Measurements from ENCODE around the gene CACNB4. TPM values are rescaled to one million over a fixed set of nuclear protein-coding genes. Genes with fewer than 3 reads are reported as not detected.

The CACNB4 gene
- total and polyA plus RNA-seq, 12 donors, result 0.09 to 0.95 (median 0.38) TPM

GRCh38 chr2:152062125-152063091, 36.4 kb downstream of the CACNB4 start:
- H3K36me3 ChIP-seq, result no peaks in the 10 kb centered on the region
- ATAC-seq (peak; percentile 47 to 95 (median 76)), DNase-seq (peak in 1 of 2 donors; percentile 24)
- intact Hi-C loops (cut with DNase I), result no loop called here
- no peak for TF ChIP-seq CTCF (IDR thresholded peaks at IDR 0.05)
- peaks cover 0 to 16% (median 0%) of the 10 kb centered on the region in 9 donors for H3K4me1 ChIP-seq
- no peak overlapping the region for H3K27ac ChIP-seq
- 49 to 51% methylated on average over 7 of the region's 7 CpGs for WGBS, 2 donors
- peaks cover 0 to 7% (median 0%) of the 10 kb centered on the region in 11 donors for H3K9me3 ChIP-seq
- no peaks in the 10 kb centered on the region for H3K27me3 ChIP-seq
- peak overlapping the region in 2 of 10 donors; percentile 2 to 19 for H3K4me3 ChIP-seq

- intact Hi-C loops (cut with DNase I), result no loop called here
- Histone ChIP-seq H3K36me3 (no peaks in the 10 kb centered on the region), H3K4me3 (no peak overlapping the region), H3K27me3 (no peaks in the 10 kb centered on the region), H3K9me3 (peaks cover 0 to 7% (median 0%) of the 10 kb centered on the region in 11 donors), H3K4me1 (peaks cover 0 to 16% (median 0%) of the 10 kb centered on the region in 9 donors), H3K27ac (no peak overlapping the region)
- WGBS, 2 donors, result 94 to 100% methylated on average over 1 of the region's 1 CpG
- DNase-seq (no peak), ATAC-seq (no peak)
- no peak for TF ChIP-seq CTCF (IDR thresholded peaks at IDR 0.05)
Observed at GRCh38 chr2:152061383-152061782, 37.5 kb downstream of the CACNB4 start.

GRCh38 chr2:152058655-152059054, 40.2 kb downstream of the CACNB4 start:
- no peak for TF ChIP-seq CTCF (IDR thresholded peaks at IDR 0.05)
- Histone ChIP-seq H3K27me3 (no peaks in the 10 kb centered on the region), H3K36me3 (no peaks in the 10 kb centered on the region), H3K9me3 (peaks cover 0 to 7% (median 0%) of the 10 kb centered on the region in 11 donors), H3K27ac (no peak overlapping the region), H3K4me3 (no peak overlapping the region), H3K4me1 (peaks cover 0 to 23% (median 0%) of the 10 kb centered on the region in 9 donors)
- ATAC-seq (no peak), DNase-seq (no peak)
- WGBS, 2 donors, result 79 to 94% methylated on average over 1 of the region's 1 CpG
- intact Hi-C loops (cut with DNase I), result no loop called here

- Histone ChIP-seq H3K27me3 (no peaks in the 10 kb centered on the region), H3K36me3 (no peaks in the 10 kb centered on the region), H3K4me3 (no peak overlapping the region), H3K9me3 (peaks cover 0 to 7% (median 0%) of the 10 kb centered on the region in 11 donors), H3K27ac (no peak overlapping the region), H3K4me1 (peaks cover 0 to 10% (median 0%) of the 10 kb centered on the region in 9 donors)
- no peak for TF ChIP-seq CTCF (IDR thresholded peaks at IDR 0.05)
- no peak for DNase-seq
- ATAC-seq, result no peak
- intact Hi-C loops (cut with DNase I), result no loop called here
- 77 to 88% methylated on average over 4 of the region's 4 CpGs for WGBS, 2 donors
Observed at GRCh38 chr2:152056418-152056817, 42.4 kb downstream of the CACNB4 start.

Measured in heart right ventricle (tissue), 16 donors.